Gastrocnemius medialis (tissue), 4 donors: ENCODE measurements around the gene PARP12.

ENCODE experiments used
- POLR2A ChIP-seq, 2 donors: fragments of 450-650 bp; IDR thresholded peaks; one replicate each; pipeline ENCODE4 v1.6.1; 2017; ENCODE audit warnings: antibody characterized with exemption in 2 of 2, mild to moderate bottlenecking in 2 of 2, moderate library complexity in 2 of 2
- TF ChIP-seq, protein P1 (sequence below), 5 experiments: fragments of 450-650 bp in 3 of 5; fragments of 200-600 bp in 2 of 5; sonication (generic) in 2 of 5; IDR thresholded peaks in 4 of 5; conservative IDR thresholded peaks in 1 of 5; 1 replicate in 4 of 5; 2 replicates in 1 of 5; pipeline ENCODE4 v1.5.1; 2016 to 2019; ENCODE audit warnings: antibody characterized with exemption in 5 of 5, mild to moderate bottlenecking in 3 of 5, moderate library complexity in 3 of 5

DNA sequence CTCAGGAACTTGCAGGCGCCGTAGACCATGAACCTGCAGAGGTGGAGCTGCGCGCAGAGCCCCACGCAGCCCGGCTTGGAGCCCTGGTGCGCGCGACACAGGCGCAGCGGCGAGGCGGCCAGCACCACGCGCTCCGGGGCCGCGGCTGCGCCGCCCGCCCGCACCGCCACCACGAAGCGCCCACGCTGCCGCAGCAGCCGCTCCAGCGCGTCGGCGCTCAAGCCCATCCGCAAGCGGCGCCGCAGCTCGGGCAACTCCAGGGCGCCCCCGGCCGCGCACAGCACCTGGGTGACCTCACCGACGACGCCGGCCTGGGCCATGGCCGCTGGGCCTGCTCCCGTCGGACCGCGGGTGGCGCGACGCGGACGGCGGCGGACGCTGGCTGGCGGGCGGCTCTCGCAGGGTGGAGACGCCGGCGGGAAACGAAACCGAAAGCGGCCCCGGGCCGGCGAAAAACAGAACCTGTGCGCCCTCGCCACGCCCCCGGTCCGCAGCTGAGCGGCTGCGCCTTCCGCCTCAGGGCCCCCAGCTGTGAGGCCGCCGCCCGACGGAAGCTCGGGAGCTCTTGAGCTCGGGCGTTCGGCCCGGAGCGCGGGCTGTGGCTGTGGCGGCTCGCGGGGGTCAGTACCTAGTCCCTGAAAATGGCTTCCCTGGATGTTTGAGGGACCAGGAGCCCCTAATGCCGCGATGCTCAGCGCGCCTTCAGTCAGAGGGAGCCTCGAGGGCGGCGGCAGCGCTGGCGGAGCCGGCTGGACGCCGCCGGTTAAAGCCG, at the start of gene PARP12:
- TF ChIP-seq, protein P1, sequence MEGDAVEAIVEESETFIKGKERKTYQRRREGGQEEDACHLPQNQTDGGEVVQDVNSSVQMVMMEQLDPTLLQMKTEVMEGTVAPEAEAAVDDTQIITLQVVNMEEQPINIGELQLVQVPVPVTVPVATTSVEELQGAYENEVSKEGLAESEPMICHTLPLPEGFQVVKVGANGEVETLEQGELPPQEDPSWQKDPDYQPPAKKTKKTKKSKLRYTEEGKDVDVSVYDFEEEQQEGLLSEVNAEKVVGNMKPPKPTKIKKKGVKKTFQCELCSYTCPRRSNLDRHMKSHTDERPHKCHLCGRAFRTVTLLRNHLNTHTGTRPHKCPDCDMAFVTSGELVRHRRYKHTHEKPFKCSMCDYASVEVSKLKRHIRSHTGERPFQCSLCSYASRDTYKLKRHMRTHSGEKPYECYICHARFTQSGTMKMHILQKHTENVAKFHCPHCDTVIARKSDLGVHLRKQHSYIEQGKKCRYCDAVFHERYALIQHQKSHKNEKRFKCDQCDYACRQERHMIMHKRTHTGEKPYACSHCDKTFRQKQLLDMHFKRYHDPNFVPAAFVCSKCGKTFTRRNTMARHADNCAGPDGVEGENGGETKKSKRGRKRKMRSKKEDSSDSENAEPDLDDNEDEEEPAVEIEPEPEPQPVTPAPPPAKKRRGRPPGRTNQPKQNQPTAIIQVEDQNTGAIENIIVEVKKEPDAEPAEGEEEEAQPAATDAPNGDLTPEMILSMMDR (IDR thresholded peaks at IDR 0.05 in 4 of 5, conservative IDR thresholded peaks at IDR 0.05 in 1 of 5), result no peak
- TF ChIP-seq POLR2A (IDR thresholded peaks at IDR 0.05), result peak; percentile 15 to 43
